Spleen (tissue), 7 donors: Measurements from ENCODE around the gene NCBP2.

Experiments
- POLR2AphosphoS5 ChIP-seq, 3 donors: sonication (generic); formaldehyde crosslinking; IDR thresholded peaks; one replicate each; pipeline ENCODE4 v1.5.1; 2017; ENCODE audit warnings: antibody characterized with exemption in 3 of 3
- TF ChIP-seq, protein P1 (sequence below), 11 experiments: fragments of 200-600 bp in 7 of 11; fragments of 450-650 bp in 4 of 11; sonication (generic) in 4 of 11; IDR thresholded peaks in 8 of 11; conservative IDR thresholded peaks in 3 of 11; 1 replicate in 7 of 11; 2 replicates in 4 of 11; pipeline versions ENCODE4 v1.4.0 to v1.8.0; 2016 to 2021; ENCODE audit warnings: antibody characterized with exemption in 11 of 11, inconsistent platforms in 4 of 11, mild to moderate bottlenecking in 1 of 11
- donor health status: DM: no; HTN: no; CAD: no; lungs with moderate emphysema.
- donor health status: DM: no; HTN: no; CAD: no.
- donor health status: DM: no; HTN: no; CAD: no.

GRCh38 chr3:196918968-196919367 lies 23.4 kb downstream of the NCBP2 start:
- TF ChIP-seq, protein P1, sequence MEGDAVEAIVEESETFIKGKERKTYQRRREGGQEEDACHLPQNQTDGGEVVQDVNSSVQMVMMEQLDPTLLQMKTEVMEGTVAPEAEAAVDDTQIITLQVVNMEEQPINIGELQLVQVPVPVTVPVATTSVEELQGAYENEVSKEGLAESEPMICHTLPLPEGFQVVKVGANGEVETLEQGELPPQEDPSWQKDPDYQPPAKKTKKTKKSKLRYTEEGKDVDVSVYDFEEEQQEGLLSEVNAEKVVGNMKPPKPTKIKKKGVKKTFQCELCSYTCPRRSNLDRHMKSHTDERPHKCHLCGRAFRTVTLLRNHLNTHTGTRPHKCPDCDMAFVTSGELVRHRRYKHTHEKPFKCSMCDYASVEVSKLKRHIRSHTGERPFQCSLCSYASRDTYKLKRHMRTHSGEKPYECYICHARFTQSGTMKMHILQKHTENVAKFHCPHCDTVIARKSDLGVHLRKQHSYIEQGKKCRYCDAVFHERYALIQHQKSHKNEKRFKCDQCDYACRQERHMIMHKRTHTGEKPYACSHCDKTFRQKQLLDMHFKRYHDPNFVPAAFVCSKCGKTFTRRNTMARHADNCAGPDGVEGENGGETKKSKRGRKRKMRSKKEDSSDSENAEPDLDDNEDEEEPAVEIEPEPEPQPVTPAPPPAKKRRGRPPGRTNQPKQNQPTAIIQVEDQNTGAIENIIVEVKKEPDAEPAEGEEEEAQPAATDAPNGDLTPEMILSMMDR (IDR thresholded peaks at IDR 0.05 in 8 of 11, conservative IDR thresholded peaks at IDR 0.05 in 3 of 11), result no peak
- no peak for TF ChIP-seq POLR2AphosphoS5 (IDR thresholded peaks at IDR 0.05)
